HG03108 (cell line): ENCODE results near the gene CDC42BPG.

Source experiments
- ATAC-seq: cut with Tn5 transposase; IDR thresholded peaks from one replicate; pipeline ENCODE4 v1.9.1; 2021; ENCODE audit warnings: moderate library complexity; ENCODE audit not compliant: unreplicated experiment

CDC42BPG gene

DNA sequence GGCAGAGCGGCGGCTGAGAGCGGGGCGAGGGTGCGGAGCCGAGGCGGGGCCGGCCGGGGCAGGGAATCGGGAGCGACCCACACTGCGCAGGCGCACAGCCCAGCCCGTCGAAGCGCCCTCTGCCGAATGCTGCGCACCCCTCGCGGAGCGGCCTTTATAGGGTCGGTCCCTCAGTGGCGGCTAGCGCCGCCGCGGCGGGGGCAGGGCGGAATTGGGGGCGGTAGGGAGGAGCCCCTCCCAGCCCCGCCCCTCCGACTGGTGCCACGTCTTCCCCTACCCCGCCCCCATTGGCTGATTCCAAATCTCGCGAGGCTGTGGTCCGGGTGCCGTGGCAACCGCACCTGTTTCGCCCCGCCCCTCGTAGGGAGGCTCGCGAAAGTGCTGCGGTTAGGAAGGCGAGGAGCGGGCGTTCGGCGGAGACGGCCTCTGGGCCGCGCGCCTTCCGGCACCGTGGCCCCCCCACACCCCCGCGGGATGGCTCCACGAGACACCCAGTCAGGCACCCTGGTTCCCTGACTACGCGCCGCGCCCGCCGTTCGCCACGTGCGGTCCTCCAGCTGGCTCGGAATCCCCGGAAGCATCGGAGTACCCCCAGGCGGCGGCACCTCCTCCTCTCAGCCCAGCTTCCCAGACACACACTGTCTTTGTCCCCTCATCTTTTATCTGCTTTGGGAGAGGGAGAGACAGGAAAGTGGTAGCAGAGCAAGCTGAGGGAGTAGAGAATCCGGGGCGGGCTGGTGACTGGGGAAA lies 34.2 kb upstream of the CDC42BPG start, which contains the start of gene EHD1:
Gene EHD1 (minus strand): TSS at position 128 of the 750 bp plus-strand sequence. CDS start 157 bp downstream, outside the sequence.
- peak; percentile 58 for ATAC-seq

DNA sequence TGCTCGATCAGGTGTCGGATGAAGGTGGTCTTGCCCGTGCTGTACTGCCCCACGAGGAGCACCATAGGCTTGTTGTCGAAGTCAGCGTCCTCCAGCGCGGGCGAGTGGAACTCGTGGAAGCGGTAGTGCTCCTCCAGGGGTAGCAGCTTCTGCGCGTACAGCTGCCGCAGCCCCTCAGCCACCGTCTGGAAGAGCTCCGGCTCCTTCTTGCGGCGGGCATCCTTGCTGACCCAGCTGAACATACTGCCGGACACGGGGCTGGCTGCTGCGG lies 33.7 kb upstream of the CDC42BPG start:
- no peak for ATAC-seq

DNA sequence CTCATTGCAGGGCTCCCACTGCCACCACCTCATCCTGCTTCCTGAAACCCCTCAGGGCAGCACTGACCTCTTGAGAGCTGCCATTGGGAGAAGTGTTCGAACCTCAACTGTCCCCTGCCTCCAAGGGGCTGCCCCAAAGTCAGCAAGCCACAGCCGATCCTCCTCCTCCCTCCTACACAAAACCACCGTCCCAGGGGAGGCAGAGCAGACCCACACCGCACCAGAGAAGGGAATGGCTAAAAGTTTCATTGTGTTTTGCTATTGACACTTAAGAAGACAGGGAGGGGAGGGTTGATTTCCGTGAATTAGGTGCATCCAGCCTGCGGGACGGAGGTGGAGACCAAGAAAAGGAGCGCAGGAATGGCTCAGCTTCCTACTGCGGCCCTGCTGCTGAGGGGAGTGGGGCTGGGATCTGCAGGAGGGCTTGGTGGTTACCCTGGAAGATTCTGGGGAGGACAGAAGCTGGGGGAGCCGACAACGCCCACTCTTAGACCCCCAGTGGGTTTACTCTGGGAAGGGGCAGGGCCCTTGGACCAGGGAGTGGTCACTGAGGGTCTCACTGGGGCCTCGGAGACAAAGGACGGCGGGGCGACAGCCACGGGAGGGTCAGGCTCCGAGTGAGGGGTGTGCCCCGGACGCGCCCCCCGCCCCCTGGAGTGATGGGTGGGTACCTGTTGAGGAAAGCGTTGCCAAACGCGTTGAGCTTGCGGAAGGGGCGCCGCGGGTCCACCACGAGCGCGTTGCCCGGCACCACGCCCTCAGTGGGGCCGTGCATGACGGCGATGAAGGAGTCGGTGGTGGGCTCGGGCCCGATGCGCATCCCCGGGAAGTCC lies 33.2 kb upstream of the CDC42BPG start:
- peak; percentile 1 for ATAC-seq

DNA sequence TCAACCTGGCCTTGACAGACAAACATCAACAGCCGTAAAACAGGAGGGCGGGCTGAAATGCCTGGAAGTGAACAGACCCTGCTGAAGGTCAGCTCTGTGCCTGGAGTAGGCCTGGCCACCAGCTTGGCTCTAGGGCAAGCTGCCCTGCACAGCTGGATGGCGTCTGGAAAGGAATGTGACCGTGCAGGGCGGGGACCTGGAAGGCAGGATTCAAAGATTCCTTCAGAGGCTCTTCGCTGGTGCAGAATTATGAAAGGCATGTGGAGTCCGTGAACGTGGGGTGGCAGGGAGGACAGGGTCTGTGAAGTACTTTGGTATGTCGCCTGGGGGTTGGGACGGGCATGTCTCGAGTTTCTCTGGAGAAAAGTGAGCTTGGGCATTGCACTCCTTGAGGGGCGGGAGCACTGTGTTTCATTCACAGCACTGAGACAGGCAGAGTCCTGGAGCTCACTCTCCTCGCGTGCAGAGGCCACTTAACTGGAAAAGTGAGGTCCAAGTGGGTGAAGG lies 32.4 kb upstream of the CDC42BPG start:
- ATAC-seq: no peak

DNA sequence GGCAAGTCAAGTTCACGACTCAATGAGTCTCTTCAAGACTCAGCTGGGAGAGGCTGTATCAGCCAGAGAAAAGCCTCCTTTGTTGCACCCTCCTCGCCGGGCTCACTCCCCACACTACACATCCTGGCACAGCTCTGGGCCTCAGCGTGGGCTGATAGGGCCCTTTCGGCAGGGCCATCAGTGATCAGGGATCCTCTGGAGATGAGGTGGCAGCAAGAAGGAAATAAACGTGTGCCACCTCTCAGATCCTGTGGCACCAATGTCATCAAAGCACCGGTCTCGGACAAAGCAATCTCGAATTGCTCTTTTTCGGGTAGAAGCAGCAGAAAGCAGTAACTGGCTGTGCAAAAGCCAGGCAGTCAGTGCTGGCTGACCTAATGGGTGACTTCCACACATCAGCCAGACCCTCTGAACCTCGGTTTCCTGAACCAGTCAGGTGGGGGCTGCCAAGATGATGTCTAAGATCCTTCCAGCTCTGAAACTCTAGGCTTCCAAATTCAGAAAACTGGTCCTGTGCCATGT lies 31.8 kb upstream of the CDC42BPG start:
- ATAC-seq: no peak

DNA sequence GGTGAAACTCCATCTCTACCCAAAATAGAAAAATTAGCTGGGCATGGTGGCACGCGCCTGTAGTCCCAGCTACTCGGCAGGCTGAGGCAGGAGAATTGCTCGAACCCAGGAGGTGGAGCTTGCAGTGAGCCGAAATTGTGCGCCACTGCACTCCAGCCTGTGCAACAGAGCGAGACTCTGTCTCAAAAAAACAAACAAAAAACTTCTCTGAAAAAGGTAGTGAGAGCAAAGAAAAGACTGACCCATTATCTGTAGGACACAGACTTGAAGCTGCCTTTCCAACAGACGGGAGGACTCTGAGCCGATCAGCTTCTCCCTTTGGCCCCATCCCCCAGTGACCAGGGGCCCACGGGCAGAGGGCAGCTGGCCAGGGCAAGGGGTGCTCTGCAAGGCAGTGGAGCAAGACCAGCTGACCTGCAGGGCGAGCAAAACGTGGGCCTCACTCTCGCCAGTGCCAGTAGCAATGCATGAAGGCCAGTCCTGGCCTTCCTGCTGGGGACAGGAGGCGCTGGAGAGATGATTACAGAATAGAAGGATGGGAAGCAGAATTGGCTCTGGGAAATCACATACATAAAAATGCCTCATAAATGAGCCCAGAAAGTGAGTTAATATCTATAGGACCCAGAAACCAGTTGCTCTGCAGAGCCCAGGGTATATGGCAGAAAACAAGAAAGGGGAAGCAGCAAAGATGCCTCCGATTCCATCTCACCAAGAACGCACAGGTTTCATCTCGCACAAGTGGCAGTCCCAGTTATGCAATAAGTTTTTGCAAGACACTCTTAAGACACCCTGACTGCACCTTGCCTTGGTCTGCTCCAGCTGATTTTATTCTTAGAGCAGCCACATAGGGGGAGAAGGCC lies 31.1 kb upstream of the CDC42BPG start:
- ATAC-seq: no peak

DNA sequence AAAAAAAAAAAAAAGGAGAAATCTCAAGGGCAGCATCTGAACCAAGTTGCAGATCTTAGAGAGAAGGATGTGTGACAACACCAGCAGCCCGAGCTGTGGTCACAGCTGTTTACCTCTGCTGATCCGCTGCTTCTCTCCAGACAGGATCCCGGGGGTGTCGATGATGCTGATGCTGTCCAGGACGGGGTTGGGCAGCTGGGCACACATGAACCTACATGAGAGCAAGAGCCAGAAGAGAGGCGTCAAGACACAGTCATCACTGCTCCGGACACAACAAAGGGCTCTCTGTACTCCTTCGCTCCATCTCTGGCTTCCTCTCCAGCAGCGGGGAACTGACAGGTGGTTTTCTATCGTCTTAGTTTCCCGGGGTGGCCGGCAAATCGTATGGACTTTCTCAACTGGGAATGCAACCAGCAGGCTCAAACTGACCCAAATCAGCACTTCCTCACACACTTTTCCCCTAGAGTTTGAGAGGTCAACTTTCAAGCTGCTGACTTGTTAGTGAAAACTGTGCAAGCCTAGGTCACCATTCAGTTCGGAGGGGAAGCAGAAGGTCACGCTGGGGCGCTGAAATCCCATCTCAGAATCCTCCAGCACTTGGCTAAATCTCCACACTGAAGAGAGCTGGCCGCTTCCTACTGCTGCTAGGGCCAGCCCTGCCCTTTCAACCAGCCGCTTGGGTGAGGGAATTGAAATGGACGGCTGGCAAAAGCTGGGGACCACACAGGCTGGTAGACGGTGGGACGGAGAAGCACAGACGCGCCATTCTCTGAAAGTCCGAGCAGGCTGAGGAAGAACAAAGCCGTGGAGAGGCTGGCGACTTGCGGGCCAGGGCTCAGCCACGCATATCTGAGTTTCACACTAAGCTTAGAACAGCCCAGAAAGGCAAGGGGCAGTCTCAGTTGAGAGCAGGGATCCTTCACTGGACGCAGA lies 30.1 kb upstream of the CDC42BPG start:
- no peak for ATAC-seq

DNA sequence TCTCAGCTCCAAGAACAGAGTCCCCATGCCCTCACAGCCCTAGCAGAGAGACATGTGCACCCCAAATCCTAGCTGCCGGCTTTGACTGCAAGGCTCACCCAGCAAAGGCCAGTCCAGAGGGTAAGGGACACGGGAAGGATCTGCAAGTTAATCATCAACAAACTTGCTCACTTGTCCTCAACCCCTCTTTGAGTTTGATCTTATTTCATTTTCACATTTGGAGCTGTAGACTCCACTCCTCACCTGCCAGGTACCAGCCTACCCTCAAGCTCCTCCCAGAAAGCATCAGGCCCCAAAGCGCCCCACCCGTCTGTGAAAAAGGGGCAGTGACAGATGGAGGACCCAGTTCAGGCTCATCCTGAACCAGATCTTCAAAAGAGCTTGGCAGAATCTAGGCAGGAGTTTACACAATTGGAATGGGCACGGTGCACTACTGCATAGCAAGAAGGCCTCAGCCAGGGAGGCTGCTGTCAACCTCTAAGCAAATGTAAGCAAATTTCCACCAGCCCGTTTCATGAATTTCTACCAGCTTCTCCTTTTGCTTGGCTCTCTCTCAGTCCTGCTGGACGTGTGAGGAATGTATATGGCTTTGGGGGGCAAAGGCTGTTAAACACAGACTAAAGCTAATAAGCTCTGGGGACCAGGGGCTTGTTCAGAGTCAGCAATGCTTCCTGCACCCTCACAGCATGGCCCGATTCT lies 28.5 kb upstream of the CDC42BPG start:
- no peak for ATAC-seq

DNA sequence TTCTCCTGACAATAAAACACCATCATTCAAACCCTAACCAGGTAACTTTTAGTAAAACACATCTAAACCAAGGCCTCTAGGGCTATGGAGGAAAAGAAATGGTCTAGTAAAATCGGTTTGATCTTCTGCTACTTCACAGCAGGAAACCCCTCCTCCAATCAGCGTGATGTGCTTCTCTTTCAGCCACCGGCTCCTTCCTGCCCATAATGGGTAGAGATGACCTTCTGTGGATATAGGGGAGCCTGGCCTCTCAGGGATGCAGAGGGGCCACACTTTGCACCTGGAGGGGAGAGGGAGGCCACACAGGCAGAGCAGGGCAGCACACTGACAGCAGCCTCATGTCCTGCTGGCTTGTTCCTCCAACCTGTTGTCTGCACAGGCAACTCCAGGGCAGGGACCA lies 27.0 kb upstream of the CDC42BPG start:
- no peak for ATAC-seq

DNA sequence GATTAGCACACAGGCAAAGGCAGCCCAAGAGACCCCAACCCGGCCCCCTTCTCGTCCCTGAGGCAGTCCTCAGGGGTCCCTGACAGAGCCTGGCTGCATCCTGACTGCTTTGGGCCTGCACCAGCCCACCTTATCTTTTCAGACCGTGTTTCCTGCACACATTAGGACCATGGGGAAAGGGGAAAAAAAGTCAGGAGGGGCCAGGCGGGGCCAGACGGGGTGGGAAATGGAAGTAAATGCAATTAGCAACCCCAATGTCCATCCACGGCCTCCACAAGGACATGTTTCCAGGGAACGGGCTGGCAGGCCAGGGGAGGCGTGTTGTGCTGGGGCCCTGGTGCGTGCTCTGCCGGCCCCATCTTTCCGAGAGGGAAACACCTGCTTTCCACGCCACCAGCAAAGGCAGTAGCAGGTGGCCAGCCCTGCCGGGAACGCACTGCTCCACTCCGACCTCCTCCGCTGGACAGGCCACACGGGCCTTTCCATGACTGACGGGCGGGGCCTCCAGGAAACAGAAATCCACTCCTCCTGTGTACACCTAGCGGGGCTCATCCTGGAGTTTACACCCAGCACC lies 26.5 kb upstream of the CDC42BPG start:
- no peak for ATAC-seq

DNA sequence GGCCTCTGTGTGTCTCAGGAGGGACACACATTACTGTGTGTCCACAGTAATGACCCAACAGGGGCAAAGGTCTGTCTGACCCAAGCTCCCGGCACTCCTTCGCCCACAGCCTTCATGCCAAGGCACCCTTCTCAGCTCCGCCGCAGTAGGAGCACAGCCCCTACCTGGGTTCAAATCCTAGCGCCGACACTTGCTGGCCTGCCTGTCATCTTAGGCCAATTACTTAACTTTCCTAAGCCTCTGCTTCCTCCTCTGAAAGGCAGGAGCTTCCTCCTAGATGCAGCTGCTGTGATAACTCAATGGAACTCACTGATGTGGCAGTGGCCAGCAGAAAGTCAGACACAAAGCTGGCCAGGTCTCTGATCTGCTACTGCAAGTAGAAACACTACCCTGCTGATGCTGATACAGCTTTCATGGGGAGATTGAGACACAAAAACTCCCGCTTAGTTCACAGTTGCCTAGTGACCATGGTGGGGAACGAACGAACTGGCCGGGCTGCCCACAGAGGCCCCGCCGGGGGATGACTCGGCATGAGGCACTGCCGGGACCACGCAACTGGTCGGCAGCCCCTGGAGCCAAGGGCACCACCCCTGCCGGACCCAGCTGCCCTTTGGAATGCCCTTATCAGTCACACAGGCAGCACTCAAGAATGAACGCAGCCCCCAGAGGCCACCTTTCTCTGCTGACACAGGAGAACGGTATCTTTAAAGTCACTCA lies 25.9 kb upstream of the CDC42BPG start:
- no peak for ATAC-seq

DNA sequence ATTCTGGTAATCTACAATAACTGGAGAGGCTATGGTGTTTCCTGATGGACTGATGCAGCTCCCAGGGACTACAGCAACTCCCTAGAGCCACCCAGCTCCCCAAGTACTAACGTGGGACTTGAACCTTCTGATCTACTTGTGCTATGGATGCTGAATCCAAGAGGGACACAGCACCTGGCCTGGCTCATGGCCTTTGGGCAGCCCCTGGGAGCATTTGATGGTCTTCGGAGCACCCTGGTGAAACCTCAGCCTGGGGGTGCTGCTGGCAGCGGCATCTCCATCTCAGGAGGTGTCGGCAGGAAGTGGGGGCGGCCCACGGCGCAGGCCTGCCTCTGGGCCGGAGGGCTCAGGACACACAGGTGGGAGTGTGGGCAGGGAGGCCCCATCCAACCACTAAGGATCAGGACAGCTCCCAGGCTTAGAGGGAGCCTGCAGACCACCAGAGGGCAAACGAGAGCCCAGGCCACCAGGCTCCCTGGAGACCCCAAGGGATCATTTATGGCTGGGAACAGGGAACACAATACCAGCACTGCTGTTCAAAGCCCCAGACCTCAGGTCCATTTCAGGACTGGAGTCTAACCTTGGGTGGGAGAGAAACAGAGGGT lies 25.2 kb upstream of the CDC42BPG start:
- no peak for ATAC-seq

DNA sequence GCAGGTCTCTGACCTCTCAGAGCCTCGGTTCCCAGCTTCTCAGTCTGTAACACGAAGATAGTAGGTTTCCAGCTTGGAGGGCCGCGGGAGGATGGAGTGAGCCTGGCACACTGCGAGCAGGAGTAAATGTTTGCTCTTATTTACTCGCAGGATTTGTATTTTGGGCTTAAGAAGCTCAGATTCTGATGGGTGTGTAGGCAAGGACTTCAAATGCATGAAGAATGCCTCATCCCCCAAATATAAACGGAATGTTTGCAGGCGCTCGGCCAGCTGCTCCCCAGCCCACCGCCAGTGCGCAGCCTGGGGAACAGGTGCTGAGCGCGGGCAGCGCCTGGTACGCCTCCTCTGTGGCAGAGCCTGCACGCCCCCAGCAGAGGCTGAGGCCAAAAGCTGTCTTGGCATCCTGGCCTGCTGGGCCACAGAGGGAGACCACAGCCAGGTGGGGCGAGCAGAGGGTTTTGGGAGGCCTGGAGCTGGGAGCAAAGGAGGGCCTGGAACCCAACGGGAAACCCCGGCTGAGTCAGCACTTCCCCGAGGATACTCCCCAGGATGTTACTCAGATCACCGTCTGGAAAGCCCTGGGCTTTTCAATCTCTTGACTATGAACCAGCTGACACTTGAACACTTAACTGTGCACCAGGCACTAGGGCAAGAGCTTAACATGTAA lies 24.6 kb upstream of the CDC42BPG start:
- ATAC-seq: no peak

DNA sequence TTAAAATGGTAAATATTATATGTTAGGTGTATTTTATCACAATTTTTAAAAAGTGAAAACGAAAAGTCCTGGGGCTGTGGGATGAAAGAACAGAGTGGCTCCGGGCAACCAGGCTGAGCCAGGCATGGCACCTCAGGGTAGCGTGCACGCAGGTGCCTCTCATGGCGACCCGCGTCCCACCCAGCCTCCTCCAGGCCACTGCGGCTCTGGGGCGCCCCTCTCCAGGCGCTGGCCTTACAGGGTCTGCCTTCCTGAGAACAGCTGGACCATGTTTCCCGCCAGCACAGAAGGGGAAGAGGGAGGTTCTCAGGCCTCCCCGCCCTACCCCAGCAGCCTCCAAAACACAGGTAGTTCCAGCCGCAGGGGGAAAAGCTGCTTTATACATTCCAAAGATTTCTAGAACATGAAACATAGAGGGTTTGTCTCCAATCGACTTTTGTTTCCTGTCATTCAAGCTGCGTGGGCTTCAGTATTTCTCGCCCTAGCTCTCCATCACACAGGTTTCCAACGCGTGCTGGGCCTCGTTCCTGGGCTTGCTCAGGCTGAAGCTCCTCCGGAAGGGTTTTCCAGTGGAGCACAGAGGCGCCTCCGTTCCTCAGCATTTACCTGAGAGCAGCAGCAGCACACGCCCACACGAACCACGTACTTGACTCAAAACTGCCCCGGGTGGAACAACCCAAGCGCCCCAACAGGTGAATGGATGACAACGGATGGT lies 23.5 kb upstream of the CDC42BPG start:
- no peak for ATAC-seq

DNA sequence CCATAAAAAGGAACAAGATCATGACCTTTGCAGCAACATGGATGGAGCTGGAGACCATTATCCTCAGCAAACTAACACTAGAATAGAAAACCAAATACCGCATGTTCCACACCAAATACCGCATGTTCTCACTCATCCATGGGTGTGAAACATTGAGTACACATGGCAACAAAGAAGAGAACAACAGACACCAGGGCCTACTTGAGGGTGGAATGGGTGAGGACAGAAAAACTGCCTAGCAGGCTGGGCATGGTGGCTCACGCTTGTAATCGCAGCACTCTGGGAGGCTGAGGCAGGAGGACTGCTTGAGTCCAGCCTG lies 21.7 kb upstream of the CDC42BPG start:
- no peak for ATAC-seq

DNA sequence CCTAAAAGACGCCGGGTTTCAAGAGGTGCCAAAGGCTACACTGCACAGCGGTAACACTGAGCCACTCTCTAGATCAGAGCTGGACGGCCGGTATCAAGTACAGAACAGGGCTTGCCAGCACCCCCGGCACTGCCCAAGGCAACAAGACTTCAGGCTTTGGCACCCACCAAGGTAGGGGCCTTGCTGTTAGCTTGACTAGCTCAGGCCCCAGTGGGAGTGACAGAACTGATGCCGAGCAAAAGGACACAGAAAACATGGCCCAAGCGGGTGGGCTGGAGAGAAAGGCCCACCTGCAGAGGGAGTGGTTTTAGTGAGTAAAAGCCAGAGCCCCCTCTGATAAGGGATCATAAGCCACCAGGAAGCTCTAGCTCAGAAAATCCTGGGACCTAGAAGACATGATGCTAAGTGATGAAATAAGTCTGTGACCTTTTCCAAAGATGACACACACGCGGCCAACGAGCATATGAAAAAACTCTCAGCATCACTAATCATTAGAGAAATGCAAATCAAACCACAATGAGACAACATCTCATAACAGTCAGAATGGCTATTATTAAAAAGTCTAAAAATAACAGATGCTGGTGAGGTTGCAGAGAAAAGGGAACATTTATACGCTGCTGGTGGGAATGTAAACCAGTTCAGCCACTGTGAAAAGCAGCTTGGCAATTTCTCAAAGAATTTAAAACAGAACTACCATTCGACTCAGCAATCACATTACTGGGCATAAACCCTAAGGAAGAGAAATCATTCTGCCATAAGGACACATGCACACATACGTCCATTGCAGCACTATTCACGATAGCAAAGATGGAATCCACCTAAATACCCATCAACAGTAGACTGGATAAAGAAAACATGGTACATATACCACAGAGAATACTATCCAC lies 21.1 kb upstream of the CDC42BPG start:
- ATAC-seq: peak; percentile 20
